ENCODE measurements around the gene ZBTB11.
"Not testable (repeated sequence)": the region's sequence is repeated elsewhere in the genome, so short reads cannot be mapped to it uniquely, and the experiment has no call there.

ZBTB11 gene

GRCh38 chr3:101680466-101680865 lies 3.5 kb upstream of the ZBTB11 start:
- peaks cover 37% of the 10 kb centered on the region for H3K4me1 ChIP-seq (ENCODE audit: insufficient read depth, low read length, severe bottlenecking)
- H3K9ac ChIP-seq (ENCODE audit: low read length): no peak overlapping the region
- TF ChIP-seq EZH2 (IDR thresholded peaks at IDR 0.05; ENCODE audit: borderline replicate concordance, low read length) (no peak), CTCF (IDR thresholded peaks at IDR 0.05; ENCODE audit: low read length) (no peak)
- no peaks in the 10 kb centered on the region for H3K9me3 ChIP-seq (ENCODE audit: low read length)
- H2AFZ ChIP-seq (ENCODE audit: low read length): no peak overlapping the region
- H3K9me2 ChIP-seq (ENCODE audit: low read depth, low read length): no peaks in the 10 kb centered on the region
- no peaks in the 10 kb centered on the region for H3K27me3 ChIP-seq (ENCODE audit: insufficient read depth, low read length)
- H4K20me1 ChIP-seq (ENCODE audit: insufficient read depth, low read length): no peaks in the 10 kb centered on the region
- H3K36me3 ChIP-seq (ENCODE audit: insufficient read depth, low read length): peaks cover 56% of the 10 kb centered on the region
- H3K4me3 ChIP-seq (ENCODE audit: low read depth, low read length, poor library complexity, severe bottlenecking): no peak overlapping the region
- H3K79me2 ChIP-seq (ENCODE audit: insufficient read depth, low read length): peaks cover 29% of the 10 kb centered on the region
- peaks cover 18% of the 10 kb centered on the region for H3F3A ChIP-seq (ENCODE audit: insufficient read depth, low read length)
- no peak overlapping the region for H3K27ac ChIP-seq (ENCODE audit: low read depth, low read length, poor library complexity, severe bottlenecking)
- no peak overlapping the region for H3K4me2 ChIP-seq (ENCODE audit: low read length)

GRCh38 chr3:101678837-101679236 lies 1.9 kb upstream of the ZBTB11 start:
- peaks cover 18% of the 10 kb centered on the region for H3F3A ChIP-seq (ENCODE audit: insufficient read depth, low read length)
- not testable (repeated sequence) for H3K27ac ChIP-seq (ENCODE audit: low read depth, low read length, poor library complexity, severe bottlenecking); H3K27me3 ChIP-seq (ENCODE audit: insufficient read depth, low read length); H3K9me3 ChIP-seq (ENCODE audit: low read length); H3K9me2 ChIP-seq (ENCODE audit: low read depth, low read length); H3K9ac ChIP-seq (ENCODE audit: low read length); H4K20me1 ChIP-seq (ENCODE audit: insufficient read depth, low read length); H2AFZ ChIP-seq (ENCODE audit: low read length); H3K4me2 ChIP-seq (ENCODE audit: low read length); H3K4me3 ChIP-seq (ENCODE audit: low read depth, low read length, poor library complexity, severe bottlenecking)
- peaks cover 36% of the 10 kb centered on the region for H3K4me1 ChIP-seq (ENCODE audit: insufficient read depth, low read length, severe bottlenecking)
- H3K79me2 ChIP-seq (ENCODE audit: insufficient read depth, low read length): peaks cover 29% of the 10 kb centered on the region
- peaks cover 40% of the 10 kb centered on the region for H3K36me3 ChIP-seq (ENCODE audit: insufficient read depth, low read length)

- no peaks in the 10 kb centered on the region for H3K9me2 ChIP-seq (ENCODE audit: low read depth, low read length)
- H3K4me1 ChIP-seq (ENCODE audit: insufficient read depth, low read length, severe bottlenecking): peaks cover 30% of the 10 kb centered on the region
- no peaks in the 10 kb centered on the region for H3K9me3 ChIP-seq (ENCODE audit: low read length)
- TF ChIP-seq CTCF (IDR thresholded peaks at IDR 0.05; ENCODE audit: low read length): no peak
- no peak for TF ChIP-seq EZH2 (IDR thresholded peaks at IDR 0.05; ENCODE audit: borderline replicate concordance, low read length)
- H3K9ac ChIP-seq (ENCODE audit: low read length): peak overlapping the region; percentile 74
- H3K79me2 ChIP-seq (ENCODE audit: insufficient read depth, low read length): peaks cover 33% of the 10 kb centered on the region
- peaks cover 28% of the 10 kb centered on the region for H3K36me3 ChIP-seq (ENCODE audit: insufficient read depth, low read length)
- no peaks in the 10 kb centered on the region for H4K20me1 ChIP-seq (ENCODE audit: insufficient read depth, low read length)
- no peaks in the 10 kb centered on the region for H3K27me3 ChIP-seq (ENCODE audit: insufficient read depth, low read length)
- peak overlapping the region; percentile 96 for H3K4me2 ChIP-seq (ENCODE audit: low read length)
- peak overlapping the region; percentile 76 for H3K4me3 ChIP-seq (ENCODE audit: low read depth, low read length, poor library complexity, severe bottlenecking)
- peak overlapping the region; percentile 80 for H3K27ac ChIP-seq (ENCODE audit: low read depth, low read length, poor library complexity, severe bottlenecking)
- no peak overlapping the region for H2AFZ ChIP-seq (ENCODE audit: low read length)
- H3F3A ChIP-seq (ENCODE audit: insufficient read depth, low read length): peaks cover 15% of the 10 kb centered on the region
These were observed 729 bp upstream of the ZBTB11 start for GRCh38 chr3:101677436-101678286.

Measured in OCI-LY1 (cell line).